ENCODE data around the gene CATSPER4.
A peak's percentile ranks its signal among the peaks of the same experiment; 100 is the strongest.
"Not testable (repeated sequence)": the region's sequence is repeated elsewhere in the genome, so short reads cannot be mapped to it uniquely, and the experiment has no call there.

The CATSPER4 gene

GRCh38 chr1:26195805-26196204 is 5.4 kb downstream of the CATSPER4 start:
- ATAC-seq, result no peak

GRCh38 chr1:26197301-26197700 is 6.9 kb downstream of the CATSPER4 start:
- ATAC-seq, result no peak

- no peak for ATAC-seq
Observed at GRCh38 chr1:26197813-26198212, 7.4 kb downstream of the CATSPER4 start.

GRCh38 chr1:26200413-26200812 is 10.0 kb downstream of the CATSPER4 start:
- no peak for ATAC-seq

GRCh38 chr1:26203642-26204318 is 13.4 kb downstream of the CATSPER4 start:
- no peak for ATAC-seq

GRCh38 chr1:26210147-26210870 is 19.9 kb downstream of the CATSPER4 start:
- no peak for ATAC-seq

DNA sequence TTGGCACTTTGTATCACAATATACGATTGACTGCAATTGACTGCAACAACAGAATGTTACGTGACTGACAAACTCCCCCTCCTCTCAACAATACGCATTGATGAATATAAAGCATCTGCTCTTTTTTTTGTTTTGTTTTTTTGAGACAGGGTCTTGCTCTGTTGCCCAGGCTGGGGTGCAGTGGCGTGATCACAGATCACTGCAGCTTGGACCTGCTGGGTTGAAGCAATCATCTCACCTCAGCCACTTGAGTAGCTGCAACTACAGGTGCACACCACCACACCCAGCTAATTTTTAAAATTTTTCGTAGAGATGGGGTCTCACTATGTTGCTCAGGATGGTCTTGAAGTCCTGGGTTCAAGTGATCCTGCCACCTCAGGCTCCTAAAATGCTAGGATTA is 22.3 kb downstream of the CATSPER4 start:
- ATAC-seq, result no peak

- ATAC-seq, result no peak
Observed at GRCh38 chr1:26213335-26213905, 23.0 kb downstream of the CATSPER4 start.

GRCh38 chr1:26215246-26215645 is 24.8 kb downstream of the CATSPER4 start:
- ATAC-seq, result no peak

DNA sequence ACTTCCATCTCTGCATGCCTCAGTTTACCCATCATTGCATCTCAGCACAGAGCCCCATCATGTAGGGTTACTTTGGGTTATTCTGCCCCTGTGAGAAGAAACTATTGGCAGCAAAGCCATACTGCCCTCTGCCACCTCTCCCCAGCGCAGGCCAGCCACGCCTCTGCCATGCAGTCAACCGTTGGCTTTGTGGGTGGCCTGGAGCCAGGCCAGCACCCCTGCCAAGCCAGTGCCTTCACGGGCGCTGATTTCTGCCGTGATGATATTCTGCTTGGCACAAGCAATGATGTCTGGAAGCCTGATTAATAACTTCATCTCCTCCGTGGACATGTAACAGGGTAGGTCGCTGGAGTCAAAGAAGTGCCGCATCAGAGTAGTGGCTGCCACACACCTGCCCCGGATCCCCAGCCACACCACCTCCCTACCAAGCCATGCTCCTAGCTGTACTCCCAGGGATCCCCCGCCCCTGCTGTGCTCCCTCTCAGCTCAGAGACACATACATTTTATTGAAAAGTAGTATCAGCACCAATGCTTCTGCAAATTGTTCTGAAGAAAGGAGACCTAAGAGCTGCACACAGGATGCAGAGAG is 28.6 kb downstream of the CATSPER4 start:
- ATAC-seq, result no peak

GRCh38 chr1:26220199-26220912 is 30.0 kb downstream of the CATSPER4 start:
- ATAC-seq, result no peak

DNA sequence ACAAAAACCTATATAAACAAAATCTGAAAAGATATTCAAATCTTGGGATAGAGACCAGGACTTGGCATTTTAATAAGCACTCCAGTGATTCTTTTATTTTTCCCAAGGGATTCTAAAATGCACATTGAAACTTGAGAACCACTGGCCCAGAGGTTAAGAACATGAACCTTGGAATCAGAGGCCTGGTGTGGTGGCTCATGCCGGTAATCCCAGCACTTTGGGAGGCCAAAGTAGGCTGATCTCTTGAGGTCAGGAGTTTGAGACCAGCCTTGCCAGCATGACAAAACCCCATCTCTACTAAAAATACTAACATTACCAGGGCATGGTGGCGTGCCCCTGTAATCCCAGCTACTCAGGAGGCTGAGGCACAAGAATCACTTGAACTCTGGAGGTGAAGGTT is 30.7 kb downstream of the CATSPER4 start:
- no peak for ATAC-seq

DNA sequence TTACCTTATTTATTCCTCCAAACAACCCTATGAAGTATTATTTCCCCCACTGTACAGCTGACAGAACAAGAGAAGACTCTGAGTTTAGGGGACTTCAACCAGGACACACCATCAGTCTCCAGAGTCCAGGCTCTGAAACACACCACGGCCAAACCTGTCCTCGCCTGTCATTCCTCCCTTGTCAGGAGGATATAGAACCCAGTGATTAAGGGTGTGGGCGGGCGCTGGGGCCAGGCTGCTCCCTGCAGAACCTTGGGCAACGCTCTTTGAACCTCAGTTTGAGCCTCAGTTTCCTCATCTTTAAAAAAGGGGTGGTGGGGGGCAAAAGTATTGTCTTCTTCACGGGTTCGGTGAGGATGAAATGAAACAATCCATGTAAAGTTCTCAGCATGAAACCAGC is 34.2 kb downstream of the CATSPER4 start:
- ATAC-seq, result no peak

DNA sequence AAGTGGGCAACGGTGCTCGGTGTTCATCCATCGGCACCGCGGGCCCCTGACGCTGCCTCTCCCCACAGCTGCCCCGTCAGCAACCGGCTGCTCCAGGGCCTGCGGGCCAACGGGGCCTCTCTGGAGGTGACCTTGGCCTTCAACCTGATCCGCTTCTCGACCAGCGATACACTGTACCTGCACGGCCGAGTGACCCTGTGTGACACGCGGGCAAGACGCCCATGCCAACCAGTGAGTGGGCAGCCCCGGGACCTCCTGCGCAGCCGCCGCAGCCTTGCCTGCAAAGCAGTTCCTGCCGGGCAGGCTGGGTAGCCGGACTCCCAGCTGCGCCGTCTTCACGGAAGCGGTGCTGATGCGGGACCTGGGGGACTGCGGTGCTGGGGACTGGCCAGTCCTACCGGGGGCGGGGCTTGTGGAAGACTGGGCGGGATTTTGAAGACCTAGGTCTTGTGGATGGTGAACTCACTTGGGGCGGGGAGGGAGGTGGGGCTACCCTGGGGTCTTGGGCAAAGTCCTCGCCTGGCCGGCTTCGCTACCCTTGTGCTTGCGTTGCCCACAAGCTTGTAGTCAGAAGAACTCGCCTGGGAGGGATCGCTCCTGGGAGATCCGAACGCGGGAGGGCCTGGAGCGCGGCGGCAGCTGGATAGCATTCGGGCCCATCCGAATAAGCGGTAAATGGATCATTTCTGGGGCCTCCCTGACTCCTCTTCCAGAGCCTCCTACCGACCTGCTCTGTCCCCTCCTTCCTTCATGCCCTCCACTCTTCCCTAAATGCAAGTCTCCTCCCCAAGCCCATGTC is 34.8 kb downstream of the CATSPER4 start:
- peak; percentile 72 to 82 for ATAC-seq

GRCh38 chr1:26230682-26231081 is 40.3 kb downstream of the CATSPER4 start:
- ATAC-seq, result not testable (repeated sequence)

- ATAC-seq, result peak; percentile 92 to 94
Observed at GRCh38 chr1:26233903-26234643, 43.7 kb downstream of the CATSPER4 start, which contains the start of gene CEP85. Gene CEP85, plus strand, starts transcription at chr1:26234200. Its CDS starts 5,584 bp downstream, at chr1:26239784.

DNA sequence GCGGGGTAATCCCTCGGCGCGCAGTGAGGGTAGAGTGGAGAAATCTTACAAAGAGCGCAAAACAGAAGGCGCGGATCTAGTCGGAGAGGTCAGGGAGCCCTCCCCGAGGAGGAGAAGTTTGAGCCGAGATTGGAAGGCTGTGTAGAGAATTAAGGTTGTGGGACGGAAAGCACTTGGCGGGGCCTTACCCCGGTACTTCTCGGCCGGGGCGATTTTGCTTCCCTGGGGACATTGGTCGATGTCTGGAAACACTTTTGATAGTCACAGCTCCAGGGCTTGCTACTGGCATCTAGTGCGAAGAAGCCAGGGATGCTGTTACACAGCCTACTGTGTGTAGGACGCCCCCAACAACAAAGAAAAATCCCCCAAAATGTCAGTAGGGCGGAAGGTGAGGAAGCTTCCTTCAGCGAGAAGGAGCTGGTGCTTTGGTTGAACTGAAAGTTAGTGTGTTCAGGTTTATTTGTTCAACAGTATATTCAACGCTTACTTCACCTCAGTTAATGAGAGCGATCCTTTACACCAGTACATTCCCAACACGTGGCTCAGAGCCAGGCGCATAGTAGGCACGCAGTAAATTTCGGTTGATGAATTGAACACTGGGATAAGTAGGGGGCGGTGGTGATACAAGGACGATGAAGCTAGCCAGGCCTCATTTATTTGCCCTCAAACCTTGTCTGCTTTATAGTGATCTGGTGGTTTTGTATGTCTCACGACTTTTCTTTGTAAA is 44.4 kb downstream of the CATSPER4 start:
- no peak for ATAC-seq

DNA sequence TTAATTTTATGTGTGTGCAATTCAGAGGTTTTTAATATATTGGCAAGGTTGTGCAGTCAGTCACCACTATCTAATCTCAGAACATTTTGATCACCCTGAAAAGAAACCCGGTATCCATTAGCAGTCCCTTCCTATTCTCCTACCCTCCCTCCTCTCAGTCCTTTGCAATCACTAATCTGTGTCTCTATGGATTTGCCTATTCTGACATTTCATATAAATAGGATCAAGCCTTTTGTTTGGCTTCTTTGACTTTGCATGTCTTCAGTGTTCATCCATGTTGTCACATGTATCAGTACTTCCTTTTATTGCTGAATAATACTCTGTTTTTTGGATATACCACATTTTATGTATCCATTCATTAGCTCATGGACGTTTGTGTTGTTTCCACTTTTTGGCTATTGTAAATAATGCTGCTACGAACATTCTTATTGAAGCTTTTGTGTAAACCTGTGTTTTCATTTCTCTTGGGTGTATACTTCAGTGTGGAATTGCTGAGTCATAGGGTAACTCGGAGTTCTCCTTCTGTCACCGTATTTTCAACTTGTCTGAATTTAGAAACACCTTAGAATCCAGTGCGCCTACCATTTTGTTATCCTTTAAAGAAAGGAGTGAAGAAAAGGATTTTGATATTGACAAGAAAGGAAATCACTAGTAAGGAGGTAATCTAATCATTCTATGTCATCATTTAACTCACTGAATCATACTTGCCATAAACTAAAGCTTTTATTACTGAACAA is 47.0 kb downstream of the CATSPER4 start:
- no peak for ATAC-seq

- ATAC-seq, result no peak
Observed at GRCh38 chr1:26239936-26240335, 49.5 kb downstream of the CATSPER4 start.

Measured in activated CD4-positive, CD25-positive, alpha-beta regulatory T cell treated with anti-CD3 and anti-CD28 coated beads, Interleukin-2, amount 50 U/mL, for 24 hours (primary cell).